SK-N-SH (cell line): ENCODE measurements around the gene APOBEC3H. TPM values are rescaled to one million over a fixed set of nuclear protein-coding genes. Genes with fewer than 3 reads are reported as not detected.

Experiments used
- CTCF ChIA-PET: fragments of 300-600, 350-600 bp; formaldehyde crosslinking; extraction: SDS; loops from one replicate; lab custom pipeline; 2021; lab: Yijun Ruan, JAX
- POLR2A ChIA-PET: fragments of 350-600 bp; sonication (Branson Sonifier 250); formaldehyde crosslinking; extraction: SDS; loops from one replicate; lab custom pipeline; 2020; ENCODE audit warnings: antibody characterized with exemption, inconsistent platforms; lab: Yijun Ruan, JAX
- DNase-seq: peaks from one replicate; pipeline ENCODE4 v3.0.0; 2012
- H2AFZ ChIP-seq: fragments of 200-600 bp; sonication (generic); 2 replicates; pipeline ENCODE4 v1.8.1; 2016; ENCODE audit warnings: antibody characterized with exemption, mild to moderate bottlenecking, low read depth
- H3F3A ChIP-seq: fragments of 200-600 bp; sonication (generic); replicated peaks from 2 replicates; pipeline ENCODE3; 2016; ENCODE audit warnings: antibody characterized with exemption, mild to moderate bottlenecking; ENCODE audit not compliant: insufficient read depth
- H3K27ac ChIP-seq, 2 experiments: fragments of 200-500 bp in 1 of 2; fragments of 200-600 bp in 1 of 2; sonication (Bioruptor generic) in 1 of 2; sonication (generic), shearing (Covaris generic) in 1 of 2; 2 replicates each; pipeline versions ENCODE4 v1.5.1 to v1.6.1; 2014 to 2016; ENCODE audit warnings: low read depth in 2 of 2, inconsistent platforms in 1 of 2, low read length in 1 of 2, mild to moderate bottlenecking in 1 of 2, mixed read lengths in 1 of 2
- H3K27me3 ChIP-seq: fragments of 200-600 bp; sonication (generic), shearing (Covaris generic); 2 replicates; pipeline ENCODE4 v1.6.1; 2016; ENCODE audit warnings: mixed run types; ENCODE audit not compliant: insufficient read depth
- H3K36me3 ChIP-seq, 2 experiments: fragments of 200-500 bp in 1 of 2; fragments of 200-600 bp in 1 of 2; sonication (Bioruptor generic) in 1 of 2; sonication (generic) in 1 of 2; replicated peaks in 1 of 2; 2 replicates each; pipeline versions ENCODE3 to v1.5.1; 2014 to 2016; ENCODE audit warnings: low read length in 1 of 2, mild to moderate bottlenecking in 1 of 2; ENCODE audit not compliant: insufficient read depth in 2 of 2, control insufficient read depth in 1 of 2
- H3K4me1 ChIP-seq, 2 experiments: fragments of 200-500 bp in 1 of 2; fragments of 200-600 bp in 1 of 2; sonication (Bioruptor generic) in 1 of 2; sonication (generic), shearing (Covaris generic) in 1 of 2; 2 replicates each; pipeline versions ENCODE4 v1.5.1 to v1.6.1; 2014 to 2016; ENCODE audit warnings: low read depth in 1 of 2, low read length in 1 of 2, mixed run types in 1 of 2; ENCODE audit not compliant: insufficient read depth in 2 of 2, control insufficient read depth in 1 of 2
- H3K4me2 ChIP-seq: fragments of 200-600 bp; sonication (generic), shearing (Covaris generic); 2 replicates; pipeline ENCODE4 v1.6.1; 2017; ENCODE audit warnings: mixed run types
- H3K4me3 ChIP-seq, 2 experiments: fragments of 200-500 bp in 1 of 2; fragments of 200-600 bp in 1 of 2; sonication (Bioruptor generic) in 1 of 2; sonication (generic), shearing (Covaris generic) in 1 of 2; 2 replicates each; pipeline versions ENCODE4 v1.5.1 to v1.8.1; 2014 to 2016; ENCODE audit warnings: low read depth in 2 of 2, inconsistent platforms in 1 of 2, low read length in 1 of 2, mild to moderate bottlenecking in 1 of 2, mixed read lengths in 1 of 2, moderate library complexity in 1 of 2
- H3K79me2 ChIP-seq: fragments of 200-600 bp; sonication (generic); 2 replicates; pipeline ENCODE4 v1.8.1; 2017; ENCODE audit warnings: mild to moderate bottlenecking; ENCODE audit not compliant: insufficient read depth
- H3K9ac ChIP-seq: fragments of 200-600 bp; sonication (generic); 2 replicates; pipeline ENCODE4 v1.6.1; 2017; ENCODE audit warnings: mixed run types
- H3K9me2 ChIP-seq: fragments of 200-600 bp; sonication (generic); 2 replicates; pipeline ENCODE4 v1.6.1; 2017; ENCODE audit warnings: mixed run types
- H3K9me3 ChIP-seq: fragments of 200-600 bp; sonication (generic); 2 replicates; pipeline ENCODE4 v1.6.1; 2017; ENCODE audit warnings: mixed run types, mild to moderate bottlenecking, moderate library complexity
- H4K20me1 ChIP-seq: fragments of 200-600 bp; sonication (generic); 2 replicates; pipeline ENCODE4 v1.6.1; 2017; ENCODE audit warnings: mild to moderate bottlenecking, mixed run types; ENCODE audit not compliant: insufficient read depth
- CHD2 ChIP-seq: fragments of 150-350 bp; IDR thresholded peaks from 2 replicates; pipeline ENCODE4 v1.6.1; 2018; ENCODE audit warnings: low read length; ENCODE audit not compliant: partially characterized antibody
- FOXM1 ChIP-seq: IDR thresholded peaks from 2 replicates; pipeline ENCODE4 v1.4.0; 2012; ENCODE audit warnings: low read depth, mild to moderate bottlenecking
- GABPA ChIP-seq: IDR thresholded peaks from 2 replicates; pipeline ENCODE4 v1.4.0; 2012; ENCODE audit warnings: low read depth, mild to moderate bottlenecking
- GATA2 ChIP-seq: sonication (generic); formaldehyde crosslinking; IDR thresholded peaks from 2 replicates; pipeline ENCODE4 v1.5.0; 2020; ENCODE audit warnings: mild to moderate bottlenecking, missing genetic modification reagents
- JUND ChIP-seq: IDR thresholded peaks from 2 replicates; pipeline ENCODE4 v1.4.0; 2012
- MEF2A ChIP-seq: IDR thresholded peaks from 2 replicates; pipeline ENCODE4 v1.4.0; 2012; ENCODE audit warnings: low read depth, borderline replicate concordance
- NFIC ChIP-seq: IDR thresholded peaks from 2 replicates; pipeline ENCODE4 v1.4.0; 2012; ENCODE audit warnings: borderline replicate concordance
- RAD21 ChIP-seq: IDR thresholded peaks from 2 replicates; pipeline ENCODE4 v1.6.1; 2012; ENCODE audit warnings: mild to moderate bottlenecking, low read length
- RCOR1 ChIP-seq: fragments of 150-350 bp; IDR thresholded peaks from 2 replicates; pipeline ENCODE4 v1.6.1; 2017; ENCODE audit warnings: antibody characterized with exemption, low read length
- RXRA ChIP-seq: IDR thresholded peaks from 2 replicates; pipeline ENCODE4 v1.4.0; 2012; ENCODE audit warnings: low read depth, mild to moderate bottlenecking, borderline replicate concordance
- SIN3A ChIP-seq: IDR thresholded peaks from 2 replicates; pipeline ENCODE4 v1.6.1; 2012; ENCODE audit warnings: low read depth, mild to moderate bottlenecking, low read length, moderate library complexity, borderline replicate concordance
- TEAD4 ChIP-seq: IDR thresholded peaks from 2 replicates; pipeline ENCODE4 v1.4.0; 2012; ENCODE audit warnings: mild to moderate bottlenecking, borderline replicate concordance; ENCODE audit not compliant: insufficient read depth
- WGBS: methylation state at CpG from one replicate; pipeline ENCODE4 v1.1.6; 2017; ENCODE audit warnings: low lambda C conversion rate; 5-methylcytosine and 5-hydroxymethylcytosine counted together
- polyA plus RNA-seq, 3 experiments: library from polyadenylated mRNA; depleted of rRNA; stranded (reverse); fragments of >200 nt; gene quantifications; 2 replicates each; pipeline ENCODE4 v1.2.3, GENCODE V29; 2012
- TF ChIP-seq, protein P1 (sequence below): fragments of 150-350 bp; IDR thresholded peaks from 2 replicates; pipeline ENCODE4 v1.6.1; 2017; ENCODE audit warnings: antibody characterized with exemption, low read length, low read depth, borderline replicate concordance
- TF ChIP-seq, protein P2 (sequence below): IDR thresholded peaks from 2 replicates; pipeline ENCODE4 v1.4.0; 2012; ENCODE audit warnings: low read depth, borderline replicate concordance
- TF ChIP-seq, protein P3 (sequence below): IDR thresholded peaks from 2 replicates; pipeline ENCODE4; 2012
- TF ChIP-seq, protein P4 (sequence below): IDR thresholded peaks from 2 replicates; pipeline ENCODE4 v1.4.0; 2012; ENCODE audit warnings: low read depth
- TF ChIP-seq, protein P5 (sequence below): IDR thresholded peaks from 2 replicates; pipeline ENCODE4 v1.4.0; 2012; ENCODE audit warnings: low read depth, borderline replicate concordance
- TF ChIP-seq, protein P6 (sequence below): IDR thresholded peaks from 2 replicates; pipeline ENCODE4 v1.6.1; 2012; ENCODE audit warnings: mild to moderate bottlenecking, low read depth, low read length, moderate library complexity
- TF ChIP-seq, protein P7 (sequence below): fragments of 150-350 bp; IDR thresholded peaks from 2 replicates; pipeline ENCODE4 v1.6.1; 2016; ENCODE audit warnings: mild to moderate bottlenecking, low read depth, low read length

The APOBEC3H gene
- polyA plus RNA-seq, 1 of the 3 experiments (the other 2 are of a cell fraction) = 0.18 TPM

DNA sequence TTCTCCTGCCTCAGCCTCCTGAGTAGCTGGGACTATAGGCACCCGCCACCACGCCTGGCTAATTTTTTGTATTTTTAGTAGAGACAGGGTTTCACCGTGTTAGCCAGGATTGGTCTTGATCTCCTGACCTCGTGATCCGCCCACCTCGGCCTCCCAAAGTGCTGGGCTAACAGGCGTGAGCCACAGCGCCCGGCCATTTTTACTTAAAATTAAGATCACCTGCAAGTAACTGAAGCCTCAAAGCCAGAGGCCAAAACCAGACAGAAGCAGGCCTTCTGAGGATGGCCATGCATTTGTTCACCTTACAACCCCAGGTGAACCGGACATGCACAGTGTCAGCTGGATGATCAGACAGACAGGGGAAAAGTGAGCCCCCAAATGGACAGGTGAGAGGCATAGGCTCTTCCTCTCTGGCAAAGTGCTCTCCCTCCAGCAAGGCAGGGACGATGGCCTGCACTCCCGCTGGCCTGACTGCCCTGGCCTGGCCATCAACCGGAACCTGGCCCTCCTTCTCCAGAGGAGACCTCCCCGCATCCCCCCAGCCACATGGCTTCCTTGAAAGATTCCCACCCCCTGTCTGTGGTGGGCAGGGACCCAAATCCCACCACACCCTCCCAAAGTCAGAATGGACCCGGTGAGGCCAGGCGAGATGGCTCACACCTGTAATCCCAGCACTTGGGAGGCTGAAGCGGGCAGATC is 25.9 kb downstream of the APOBEC3H start:
- TF ChIP-seq, protein P1, sequence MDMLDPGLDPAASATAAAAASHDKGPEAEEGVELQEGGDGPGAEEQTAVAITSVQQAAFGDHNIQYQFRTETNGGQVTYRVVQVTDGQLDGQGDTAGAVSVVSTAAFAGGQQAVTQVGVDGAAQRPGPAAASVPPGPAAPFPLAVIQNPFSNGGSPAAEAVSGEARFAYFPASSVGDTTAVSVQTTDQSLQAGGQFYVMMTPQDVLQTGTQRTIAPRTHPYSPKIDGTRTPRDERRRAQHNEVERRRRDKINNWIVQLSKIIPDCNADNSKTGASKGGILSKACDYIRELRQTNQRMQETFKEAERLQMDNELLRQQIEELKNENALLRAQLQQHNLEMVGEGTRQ = no peak
- TF ChIP-seq, protein P2, sequence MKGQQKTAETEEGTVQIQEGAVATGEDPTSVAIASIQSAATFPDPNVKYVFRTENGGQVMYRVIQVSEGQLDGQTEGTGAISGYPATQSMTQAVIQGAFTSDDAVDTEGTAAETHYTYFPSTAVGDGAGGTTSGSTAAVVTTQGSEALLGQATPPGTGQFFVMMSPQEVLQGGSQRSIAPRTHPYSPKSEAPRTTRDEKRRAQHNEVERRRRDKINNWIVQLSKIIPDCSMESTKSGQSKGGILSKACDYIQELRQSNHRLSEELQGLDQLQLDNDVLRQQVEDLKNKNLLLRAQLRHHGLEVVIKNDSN = no peak
- no peak for TF ChIP-seq TEAD4
- no peak for TF ChIP-seq CHD2
- TF ChIP-seq, protein P3, sequence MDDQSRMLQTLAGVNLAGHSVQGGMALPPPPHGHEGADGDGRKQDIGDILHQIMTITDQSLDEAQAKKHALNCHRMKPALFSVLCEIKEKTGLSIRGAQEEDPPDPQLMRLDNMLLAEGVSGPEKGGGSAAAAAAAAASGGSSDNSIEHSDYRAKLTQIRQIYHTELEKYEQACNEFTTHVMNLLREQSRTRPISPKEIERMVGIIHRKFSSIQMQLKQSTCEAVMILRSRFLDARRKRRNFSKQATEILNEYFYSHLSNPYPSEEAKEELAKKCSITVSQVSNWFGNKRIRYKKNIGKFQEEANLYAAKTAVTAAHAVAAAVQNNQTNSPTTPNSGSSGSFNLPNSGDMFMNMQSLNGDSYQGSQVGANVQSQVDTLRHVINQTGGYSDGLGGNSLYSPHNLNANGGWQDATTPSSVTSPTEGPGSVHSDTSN = no peak
- no peak for TF ChIP-seq RAD21
- TF ChIP-seq RCOR1 = no peak
- no peak for TF ChIP-seq SIN3A
- no peak for TF ChIP-seq MEF2A
- TF ChIP-seq, protein P4, sequence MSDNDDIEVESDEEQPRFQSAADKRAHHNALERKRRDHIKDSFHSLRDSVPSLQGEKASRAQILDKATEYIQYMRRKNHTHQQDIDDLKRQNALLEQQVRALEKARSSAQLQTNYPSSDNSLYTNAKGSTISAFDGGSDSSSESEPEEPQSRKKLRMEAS = no peak
- TF ChIP-seq, protein P5, sequence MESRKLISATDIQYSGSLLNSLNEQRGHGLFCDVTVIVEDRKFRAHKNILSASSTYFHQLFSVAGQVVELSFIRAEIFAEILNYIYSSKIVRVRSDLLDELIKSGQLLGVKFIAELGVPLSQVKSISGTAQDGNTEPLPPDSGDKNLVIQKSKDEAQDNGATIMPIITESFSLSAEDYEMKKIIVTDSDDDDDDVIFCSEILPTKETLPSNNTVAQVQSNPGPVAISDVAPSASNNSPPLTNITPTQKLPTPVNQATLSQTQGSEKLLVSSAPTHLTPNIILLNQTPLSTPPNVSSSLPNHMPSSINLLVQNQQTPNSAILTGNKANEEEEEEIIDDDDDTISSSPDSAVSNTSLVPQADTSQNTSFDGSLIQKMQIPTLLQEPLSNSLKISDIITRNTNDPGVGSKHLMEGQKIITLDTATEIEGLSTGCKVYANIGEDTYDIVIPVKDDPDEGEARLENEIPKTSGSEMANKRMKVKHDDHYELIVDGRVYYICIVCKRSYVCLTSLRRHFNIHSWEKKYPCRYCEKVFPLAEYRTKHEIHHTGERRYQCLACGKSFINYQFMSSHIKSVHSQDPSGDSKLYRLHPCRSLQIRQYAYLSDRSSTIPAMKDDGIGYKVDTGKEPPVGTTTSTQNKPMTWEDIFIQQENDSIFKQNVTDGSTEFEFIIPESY = no peak
- no peak for TF ChIP-seq NFIC
- no peak for TF ChIP-seq JUND
- TF ChIP-seq RXRA = no peak
- no peak for TF ChIP-seq GATA2 (CRISPR knock-in tag)
- TF ChIP-seq, protein P6, sequence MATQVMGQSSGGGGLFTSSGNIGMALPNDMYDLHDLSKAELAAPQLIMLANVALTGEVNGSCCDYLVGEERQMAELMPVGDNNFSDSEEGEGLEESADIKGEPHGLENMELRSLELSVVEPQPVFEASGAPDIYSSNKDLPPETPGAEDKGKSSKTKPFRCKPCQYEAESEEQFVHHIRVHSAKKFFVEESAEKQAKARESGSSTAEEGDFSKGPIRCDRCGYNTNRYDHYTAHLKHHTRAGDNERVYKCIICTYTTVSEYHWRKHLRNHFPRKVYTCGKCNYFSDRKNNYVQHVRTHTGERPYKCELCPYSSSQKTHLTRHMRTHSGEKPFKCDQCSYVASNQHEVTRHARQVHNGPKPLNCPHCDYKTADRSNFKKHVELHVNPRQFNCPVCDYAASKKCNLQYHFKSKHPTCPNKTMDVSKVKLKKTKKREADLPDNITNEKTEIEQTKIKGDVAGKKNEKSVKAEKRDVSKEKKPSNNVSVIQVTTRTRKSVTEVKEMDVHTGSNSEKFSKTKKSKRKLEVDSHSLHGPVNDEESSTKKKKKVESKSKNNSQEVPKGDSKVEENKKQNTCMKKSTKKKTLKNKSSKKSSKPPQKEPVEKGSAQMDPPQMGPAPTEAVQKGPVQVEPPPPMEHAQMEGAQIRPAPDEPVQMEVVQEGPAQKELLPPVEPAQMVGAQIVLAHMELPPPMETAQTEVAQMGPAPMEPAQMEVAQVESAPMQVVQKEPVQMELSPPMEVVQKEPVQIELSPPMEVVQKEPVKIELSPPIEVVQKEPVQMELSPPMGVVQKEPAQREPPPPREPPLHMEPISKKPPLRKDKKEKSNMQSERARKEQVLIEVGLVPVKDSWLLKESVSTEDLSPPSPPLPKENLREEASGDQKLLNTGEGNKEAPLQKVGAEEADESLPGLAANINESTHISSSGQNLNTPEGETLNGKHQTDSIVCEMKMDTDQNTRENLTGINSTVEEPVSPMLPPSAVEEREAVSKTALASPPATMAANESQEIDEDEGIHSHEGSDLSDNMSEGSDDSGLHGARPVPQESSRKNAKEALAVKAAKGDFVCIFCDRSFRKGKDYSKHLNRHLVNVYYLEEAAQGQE = no peak
- TF ChIP-seq GABPA = no peak
- TF ChIP-seq, protein P7, sequence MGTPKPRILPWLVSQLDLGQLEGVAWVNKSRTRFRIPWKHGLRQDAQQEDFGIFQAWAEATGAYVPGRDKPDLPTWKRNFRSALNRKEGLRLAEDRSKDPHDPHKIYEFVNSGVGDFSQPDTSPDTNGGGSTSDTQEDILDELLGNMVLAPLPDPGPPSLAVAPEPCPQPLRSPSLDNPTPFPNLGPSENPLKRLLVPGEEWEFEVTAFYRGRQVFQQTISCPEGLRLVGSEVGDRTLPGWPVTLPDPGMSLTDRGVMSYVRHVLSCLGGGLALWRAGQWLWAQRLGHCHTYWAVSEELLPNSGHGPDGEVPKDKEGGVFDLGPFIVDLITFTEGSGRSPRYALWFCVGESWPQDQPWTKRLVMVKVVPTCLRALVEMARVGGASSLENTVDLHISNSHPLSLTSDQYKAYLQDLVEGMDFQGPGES = no peak
- no peak for TF ChIP-seq FOXM1
- TF ChIP-seq, all 33 proteins: peak for 0
- DNase-seq = no peak
- no peaks in the 10 kb centered on the region for H3F3A ChIP-seq
- ChIA-PET POLR2A (interaction anchor here (0.7 kb wide), 1 partner anchor 194 kb away, joined by 3 read pairs; no protein-coding TSS in a partner anchor), CTCF (interaction anchor here (0.8 to 3.0 kb wide), 4 partner anchors 12 to 354 kb away, joined by 3 to 20 read pairs (median 4); no protein-coding TSS in a partner anchor)
- H3K27ac ChIP-seq = no peak overlapping the region
- no peaks in the 10 kb centered on the region for H3K36me3 ChIP-seq
- WGBS = 88% methylated on average over 12 of the region's 17 CpGs
- H4K20me1 ChIP-seq = no peaks in the 10 kb centered on the region
- no peaks in the 10 kb centered on the region for H3K9me2 ChIP-seq
- no peak overlapping the region for H3K4me3 ChIP-seq
- no peaks in the 10 kb centered on the region for H3K4me1 ChIP-seq
- no peak overlapping the region for H3K9ac ChIP-seq
- H3K27me3 ChIP-seq = no peaks in the 10 kb centered on the region
- no peaks in the 10 kb centered on the region for H3K79me2 ChIP-seq
- no peak overlapping the region for H2AFZ ChIP-seq
- H3K4me2 ChIP-seq = no peak overlapping the region
- H3K9me3 ChIP-seq = no peaks in the 10 kb centered on the region
